Measurements from ENCODE around the gene PGP. TPM values are rescaled to one million over a fixed set of nuclear protein-coding genes. Genes with fewer than 3 reads are reported as not detected.
A peak's percentile ranks its signal among the peaks of the same experiment; 100 is the strongest.

PGP gene
- total and polyA plus RNA-seq, 2 experiments from 2014 or later: 43.2 to 57.9 TPM

DNA sequence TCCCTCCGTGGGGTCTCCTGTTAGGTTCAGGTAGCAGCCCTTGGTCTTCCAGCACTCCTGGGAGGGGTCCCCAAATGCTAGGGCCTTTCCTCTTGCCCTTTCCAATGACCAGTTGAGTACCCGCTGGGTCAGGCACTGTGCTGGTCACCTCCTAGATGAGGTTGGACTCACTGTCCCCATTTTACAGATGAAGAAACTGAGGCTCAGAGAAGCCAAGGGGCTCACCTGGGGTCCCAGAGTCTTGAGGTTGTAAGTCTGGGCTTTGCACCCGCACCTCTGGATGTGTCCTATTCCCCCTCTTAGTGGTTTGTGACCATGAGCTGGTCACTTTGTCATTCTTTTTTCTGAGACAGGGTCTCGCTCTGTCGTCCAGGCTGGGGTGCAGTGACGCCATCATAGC is 16.9 kb downstream of the PGP start:
- peaks cover 29% of the 10 kb centered on the region for H3K27me3 ChIP-seq
- H3K4me1 ChIP-seq (ENCODE audit: low read depth): peaks cover 5% of the 10 kb centered on the region
- no peak overlapping the region for H3K27ac ChIP-seq
- no peak overlapping the region for H3K4me3 ChIP-seq
- no peak for DNase-seq (ENCODE audit: low read depth in 1 of 2, low spot score in 1 of 2)
- H3K36me3 ChIP-seq: no peaks in the 10 kb centered on the region
- H3K9me3 ChIP-seq (ENCODE audit: low read depth): no peaks in the 10 kb centered on the region
- TF ChIP-seq, protein P1, sequence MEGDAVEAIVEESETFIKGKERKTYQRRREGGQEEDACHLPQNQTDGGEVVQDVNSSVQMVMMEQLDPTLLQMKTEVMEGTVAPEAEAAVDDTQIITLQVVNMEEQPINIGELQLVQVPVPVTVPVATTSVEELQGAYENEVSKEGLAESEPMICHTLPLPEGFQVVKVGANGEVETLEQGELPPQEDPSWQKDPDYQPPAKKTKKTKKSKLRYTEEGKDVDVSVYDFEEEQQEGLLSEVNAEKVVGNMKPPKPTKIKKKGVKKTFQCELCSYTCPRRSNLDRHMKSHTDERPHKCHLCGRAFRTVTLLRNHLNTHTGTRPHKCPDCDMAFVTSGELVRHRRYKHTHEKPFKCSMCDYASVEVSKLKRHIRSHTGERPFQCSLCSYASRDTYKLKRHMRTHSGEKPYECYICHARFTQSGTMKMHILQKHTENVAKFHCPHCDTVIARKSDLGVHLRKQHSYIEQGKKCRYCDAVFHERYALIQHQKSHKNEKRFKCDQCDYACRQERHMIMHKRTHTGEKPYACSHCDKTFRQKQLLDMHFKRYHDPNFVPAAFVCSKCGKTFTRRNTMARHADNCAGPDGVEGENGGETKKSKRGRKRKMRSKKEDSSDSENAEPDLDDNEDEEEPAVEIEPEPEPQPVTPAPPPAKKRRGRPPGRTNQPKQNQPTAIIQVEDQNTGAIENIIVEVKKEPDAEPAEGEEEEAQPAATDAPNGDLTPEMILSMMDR (IDR thresholded peaks at IDR 0.05; ENCODE audit: low read depth, low read length): no peak

DNA sequence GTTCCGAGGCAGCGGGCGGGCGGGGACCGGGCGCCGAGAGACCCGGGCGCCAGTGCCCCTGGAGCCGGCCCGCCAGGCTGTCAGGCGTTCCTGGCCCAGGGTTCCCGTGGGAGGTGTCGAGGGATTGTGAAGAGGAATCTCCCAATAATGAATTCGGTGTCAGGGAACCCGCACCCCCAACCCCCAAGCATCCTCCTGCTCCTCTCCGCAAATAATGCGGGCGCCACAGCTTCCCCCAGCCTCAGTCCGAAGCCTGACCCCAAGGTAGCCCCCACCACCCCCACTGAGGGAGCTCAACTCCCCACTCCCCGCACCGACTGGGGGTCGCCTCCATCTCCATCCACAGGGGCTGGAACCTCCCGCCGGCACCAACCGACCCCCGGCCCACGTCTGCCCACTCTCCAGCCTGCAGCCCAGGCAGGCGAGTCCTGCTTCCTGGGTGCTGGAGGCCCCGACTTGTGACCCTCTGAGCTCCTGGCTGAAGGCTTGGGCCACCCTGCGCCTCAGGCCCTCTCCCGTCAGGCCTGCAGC is 17.6 kb downstream of the PGP start:
- Histone ChIP-seq H3K27me3 (peaks cover 29% of the 10 kb centered on the region), H3K27ac (no peak overlapping the region), H3K36me3 (no peaks in the 10 kb centered on the region), H3K4me1 (ENCODE audit: low read depth) (peaks cover 5% of the 10 kb centered on the region), H3K4me3 (peak overlapping the region; percentile 19), H3K9me3 (ENCODE audit: low read depth) (no peaks in the 10 kb centered on the region)
- TF ChIP-seq, protein P1 (IDR thresholded peaks at IDR 0.05; ENCODE audit: low read depth, low read length): no peak
- no peak for DNase-seq (ENCODE audit: low read depth in 1 of 2, low spot score in 1 of 2)

DNA sequence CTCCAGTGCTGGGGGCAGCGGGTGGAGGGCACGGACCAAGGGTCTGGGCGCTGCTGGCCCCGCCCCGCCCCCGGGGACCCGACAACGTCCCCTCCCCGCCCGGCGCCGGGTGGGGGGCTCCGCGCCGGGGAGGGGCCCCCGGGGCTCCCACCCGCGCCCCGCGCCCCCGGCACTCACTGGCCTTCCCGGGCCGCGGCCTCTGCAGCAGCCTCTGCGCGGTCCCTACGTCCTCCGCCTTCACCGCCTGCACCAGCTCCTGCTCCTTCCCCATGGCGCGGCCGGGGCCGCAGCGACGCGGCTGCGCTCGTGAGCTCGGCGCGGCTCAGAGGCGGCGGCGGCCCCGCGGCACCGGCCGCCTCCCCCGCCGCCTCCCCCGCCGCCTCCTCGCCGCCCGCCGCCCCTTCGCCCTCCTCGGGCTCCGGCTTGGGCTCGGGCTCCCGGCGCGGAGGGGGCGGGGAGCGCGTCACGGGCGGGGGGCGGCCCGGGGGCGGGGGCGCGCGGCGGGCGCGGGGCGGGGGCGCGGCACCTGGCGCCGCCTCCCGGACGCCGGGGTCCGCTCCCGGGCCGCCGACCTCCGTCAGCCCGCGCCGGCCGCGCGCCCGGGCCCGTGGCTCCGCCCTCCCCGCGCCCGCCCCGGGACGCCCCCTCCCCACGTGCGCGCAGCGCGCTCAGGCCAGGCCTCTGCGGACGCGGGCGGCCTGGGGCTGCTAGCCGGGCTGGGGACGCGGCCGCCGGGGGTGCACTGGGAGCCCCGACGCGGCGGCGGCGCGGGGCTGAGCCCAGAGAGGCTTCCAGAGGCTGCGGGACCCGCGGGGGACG is 18.3 kb downstream of the PGP start, which contains the start of gene CASKIN1:
Gene CASKIN1 (minus strand): TSS at position 444 of the 819 bp plus-strand sequence. CDS start 173 bp downstream, at position 271.
- Histone ChIP-seq H3K27me3 (peaks cover 29% of the 10 kb centered on the region), H3K9me3 (ENCODE audit: low read depth) (no peaks in the 10 kb centered on the region), H3K36me3 (no peaks in the 10 kb centered on the region), H3K4me1 (ENCODE audit: low read depth) (peaks cover 5% of the 10 kb centered on the region), H3K4me3 (peak within 1 kb of the TSS; percentile 80), H3K27ac (no peak within 1 kb of the TSS)
- DNase-seq (ENCODE audit: low read depth in 1 of 2, low spot score in 1 of 2): peak; percentile 29 to 77
- TF ChIP-seq, protein P1 (IDR thresholded peaks at IDR 0.05; ENCODE audit: low read depth, low read length): no peak

DNA sequence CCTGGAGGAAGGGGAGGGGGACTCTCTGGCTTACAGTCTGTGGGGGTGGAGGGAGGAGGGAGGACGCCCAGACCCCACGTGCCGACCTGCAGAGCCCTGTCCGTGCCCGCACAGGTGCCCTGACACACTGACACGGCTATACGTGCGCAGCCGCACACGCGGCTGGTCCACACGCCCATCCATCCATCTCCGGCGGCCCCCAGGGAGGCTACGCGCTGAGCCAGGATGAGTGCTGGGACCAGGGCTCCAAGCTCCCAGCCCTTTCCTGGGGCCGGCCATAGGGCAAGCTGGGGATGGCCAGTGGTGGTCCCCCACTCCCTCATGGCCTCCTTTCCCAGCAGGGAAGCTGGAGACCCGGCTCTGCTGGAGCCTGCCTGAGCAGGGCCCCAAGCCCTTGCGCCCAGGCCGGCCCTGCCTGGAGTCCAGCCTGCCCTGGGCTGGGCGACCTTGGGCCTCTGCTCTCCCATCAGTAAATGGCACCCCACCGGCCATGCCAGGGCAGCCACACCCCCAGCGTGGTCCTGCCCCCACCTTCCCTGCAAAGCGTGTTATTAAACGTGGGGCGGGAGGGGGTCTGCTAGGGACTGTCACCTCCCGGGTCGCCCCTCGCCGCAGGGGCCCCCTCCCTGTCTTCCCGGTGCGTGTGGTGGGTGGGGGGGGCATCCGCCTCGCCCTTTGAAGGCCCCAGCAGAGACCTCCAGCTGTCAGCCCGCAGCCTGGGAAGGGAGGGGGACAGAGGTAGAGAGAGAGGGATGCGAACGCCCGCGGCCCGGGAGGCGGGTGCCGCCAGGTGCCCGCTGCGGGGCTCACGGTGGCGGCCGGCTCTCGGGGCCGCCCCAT is 19.1 kb downstream of the PGP start:
- Histone ChIP-seq H3K9me3 (ENCODE audit: low read depth) (no peaks in the 10 kb centered on the region), H3K27me3 (peaks cover 29% of the 10 kb centered on the region), H3K36me3 (no peaks in the 10 kb centered on the region), H3K4me1 (ENCODE audit: low read depth) (peaks cover 5% of the 10 kb centered on the region), H3K4me3 (peak overlapping the region; percentile 80), H3K27ac (no peak overlapping the region)
- DNase-seq (ENCODE audit: low read depth in 1 of 2, low spot score in 1 of 2): no peak
- TF ChIP-seq, protein P1 (IDR thresholded peaks at IDR 0.05; ENCODE audit: low read depth, low read length): no peak

DNA sequence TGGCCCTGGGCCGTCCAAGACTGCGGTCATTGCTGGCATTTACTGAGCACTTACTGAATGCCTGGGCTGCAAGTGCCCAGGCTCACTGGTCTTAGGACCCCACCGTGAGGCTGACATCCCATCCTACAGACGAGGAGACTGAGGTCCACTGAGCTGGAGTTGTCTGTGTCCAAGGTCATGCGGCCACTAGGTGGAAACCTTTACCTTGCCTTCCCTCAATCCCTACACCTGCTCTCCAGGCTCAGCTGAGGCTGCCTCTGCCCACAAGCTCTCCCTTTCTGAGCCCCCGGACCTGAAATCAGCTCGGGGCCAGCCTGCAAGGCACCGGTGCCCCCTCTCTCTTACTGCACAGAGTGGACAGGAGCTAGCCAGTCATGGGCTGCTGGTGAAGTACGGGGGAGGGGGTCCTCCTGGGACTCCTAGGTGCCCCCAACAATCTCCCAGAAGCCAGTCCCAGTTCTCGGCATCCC is 19.8 kb downstream of the PGP start:
- Histone ChIP-seq H3K27me3 (peaks cover 24% of the 10 kb centered on the region), H3K36me3 (no peaks in the 10 kb centered on the region), H3K27ac (no peak overlapping the region), H3K4me3 (peak overlapping the region; percentile 80), H3K4me1 (ENCODE audit: low read depth) (peaks cover 5% of the 10 kb centered on the region), H3K9me3 (ENCODE audit: low read depth) (no peaks in the 10 kb centered on the region)
- peak; percentile 48 to 51 for DNase-seq (ENCODE audit: low read depth in 1 of 2, low spot score in 1 of 2)
- TF ChIP-seq, protein P1 (IDR thresholded peaks at IDR 0.05; ENCODE audit: low read depth, low read length): peak; percentile 30

Measured in cardiac muscle cell (in vitro differentiated cells and primary cell).